HG03432 (cell line): ENCODE data around the gene CHERP.

Experiments used
- ATAC-seq: cut with Tn5 transposase; IDR thresholded peaks from one replicate; pipeline ENCODE4 v1.9.1; 2021; ENCODE audit warnings: mild to moderate bottlenecking, moderate library complexity; ENCODE audit not compliant: unreplicated experiment

Gene CHERP, protein sequence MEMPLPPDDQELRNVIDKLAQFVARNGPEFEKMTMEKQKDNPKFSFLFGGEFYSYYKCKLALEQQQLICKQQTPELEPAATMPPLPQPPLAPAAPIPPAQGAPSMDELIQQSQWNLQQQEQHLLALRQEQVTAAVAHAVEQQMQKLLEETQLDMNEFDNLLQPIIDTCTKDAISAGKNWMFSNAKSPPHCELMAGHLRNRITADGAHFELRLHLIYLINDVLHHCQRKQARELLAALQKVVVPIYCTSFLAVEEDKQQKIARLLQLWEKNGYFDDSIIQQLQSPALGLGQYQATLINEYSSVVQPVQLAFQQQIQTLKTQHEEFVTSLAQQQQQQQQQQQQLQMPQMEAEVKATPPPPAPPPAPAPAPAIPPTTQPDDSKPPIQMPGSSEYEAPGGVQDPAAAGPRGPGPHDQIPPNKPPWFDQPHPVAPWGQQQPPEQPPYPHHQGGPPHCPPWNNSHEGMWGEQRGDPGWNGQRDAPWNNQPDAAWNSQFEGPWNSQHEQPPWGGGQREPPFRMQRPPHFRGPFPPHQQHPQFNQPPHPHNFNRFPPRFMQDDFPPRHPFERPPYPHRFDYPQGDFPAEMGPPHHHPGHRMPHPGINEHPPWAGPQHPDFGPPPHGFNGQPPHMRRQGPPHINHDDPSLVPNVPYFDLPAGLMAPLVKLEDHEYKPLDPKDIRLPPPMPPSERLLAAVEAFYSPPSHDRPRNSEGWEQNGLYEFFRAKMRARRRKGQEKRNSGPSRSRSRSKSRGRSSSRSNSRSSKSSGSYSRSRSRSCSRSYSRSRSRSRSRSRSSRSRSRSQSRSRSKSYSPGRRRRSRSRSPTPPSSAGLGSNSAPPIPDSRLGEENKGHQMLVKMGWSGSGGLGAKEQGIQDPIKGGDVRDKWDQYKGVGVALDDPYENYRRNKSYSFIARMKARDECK

DNA sequence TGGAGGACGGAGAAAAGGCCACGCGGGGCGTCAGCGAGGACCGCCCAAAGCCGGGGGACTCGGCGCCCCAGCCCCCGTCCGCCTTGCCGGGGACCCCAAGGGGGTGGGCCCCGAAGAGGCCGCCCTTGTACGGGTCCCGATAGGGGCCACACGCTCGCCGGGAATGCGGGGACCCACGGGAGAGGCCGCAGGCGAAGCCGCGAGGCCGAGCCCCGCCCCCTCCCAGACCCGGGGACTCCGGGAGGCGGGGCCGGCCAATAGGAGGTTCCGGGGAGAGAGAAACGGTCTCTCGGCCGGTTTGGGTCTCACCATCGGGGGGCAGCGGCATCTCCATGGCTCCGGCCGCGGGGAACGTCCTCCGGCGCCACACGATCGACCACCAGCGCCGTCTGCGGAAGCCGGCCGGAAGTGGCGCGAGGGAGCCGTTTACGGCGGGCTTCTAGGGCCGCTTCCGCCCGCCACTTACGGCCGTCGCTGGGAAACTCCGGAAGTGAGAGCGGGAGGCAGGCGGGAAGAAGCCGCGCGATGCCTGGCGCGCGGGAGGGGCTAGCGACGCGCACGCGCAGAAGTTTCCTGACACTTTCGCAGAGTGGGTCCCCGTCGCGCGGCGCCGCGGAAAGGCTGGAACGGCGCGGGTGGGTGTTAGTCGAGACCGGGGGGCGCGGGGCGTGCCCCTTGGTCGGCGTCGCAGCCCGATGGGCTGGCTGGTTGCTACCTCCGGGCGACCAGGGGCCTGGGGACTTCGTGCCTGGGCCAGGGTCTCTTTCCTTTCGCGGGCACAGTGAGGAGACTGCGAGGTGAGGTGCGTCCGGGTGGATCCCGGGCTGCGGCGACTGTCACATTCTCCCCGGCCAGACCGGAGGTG is at the start of gene CHERP:
Gene CHERP, minus strand, starts transcription at position 393 of the 865 bp plus-strand sequence. Its CDS starts 59 bp downstream, at position 334.
- peak; percentile 77 for ATAC-seq

DNA sequence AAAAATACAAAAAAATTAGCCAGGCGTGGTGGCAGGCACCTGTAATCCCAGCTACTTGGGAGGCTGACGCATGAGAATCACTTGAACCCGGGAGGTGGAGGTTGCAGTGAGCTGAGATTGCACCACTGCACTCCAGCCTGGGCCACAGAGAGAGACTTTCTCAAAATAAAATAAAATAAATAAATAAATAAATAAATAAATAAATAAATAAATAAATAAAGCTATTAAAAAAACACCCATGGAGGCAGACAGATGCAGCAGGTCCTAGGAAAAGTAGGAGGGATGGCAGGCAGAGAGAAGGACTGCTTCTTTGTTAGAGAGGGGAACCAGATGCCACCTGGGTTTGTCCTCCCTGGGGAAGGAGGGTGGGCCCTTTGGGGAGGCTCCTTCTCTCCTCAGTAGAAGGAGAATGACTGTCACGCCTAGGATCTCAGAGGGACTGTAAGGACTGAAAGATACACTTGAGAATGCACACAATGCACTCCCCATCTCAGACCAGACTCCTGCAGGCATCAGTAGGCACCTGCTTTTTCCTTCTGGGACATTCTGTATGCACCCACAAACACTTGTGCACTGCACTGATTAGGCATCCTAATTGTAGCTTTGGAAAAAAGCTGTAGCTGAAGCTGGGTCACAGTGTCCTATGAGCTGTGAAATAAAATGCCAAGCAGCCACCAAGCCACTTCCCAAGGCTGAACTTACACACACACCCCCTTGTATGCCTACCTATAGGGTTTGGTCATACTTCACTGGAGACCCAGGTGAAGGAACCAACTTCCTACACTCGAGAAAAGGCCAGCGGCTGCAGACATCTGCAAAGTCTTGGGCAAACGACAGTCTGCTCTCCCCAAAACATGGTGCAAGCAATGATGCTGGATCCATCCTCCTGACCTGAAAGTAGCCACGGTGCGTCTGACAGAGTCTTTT is 48.9 kb upstream of the CHERP start:
- ATAC-seq, result no peak

DNA sequence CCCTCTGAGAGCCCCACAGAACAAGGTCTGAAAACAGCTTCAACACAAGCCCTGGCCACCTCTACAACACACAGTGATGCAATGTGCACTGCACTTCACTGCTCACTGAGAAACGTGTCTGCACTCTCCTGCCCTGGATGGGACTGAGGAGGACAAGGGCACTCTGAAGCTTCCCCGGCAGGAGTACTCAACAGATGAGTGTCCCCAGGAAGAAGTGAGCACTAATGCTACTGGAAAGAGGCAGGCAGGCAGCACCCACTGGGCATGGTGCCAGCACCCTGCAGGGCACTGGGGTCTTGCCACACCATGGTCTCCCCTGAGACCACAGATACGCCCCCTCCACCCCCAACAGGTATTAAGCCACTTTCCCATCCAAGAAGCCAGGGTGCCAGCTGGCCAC is 47.7 kb upstream of the CHERP start:
- no peak for ATAC-seq

DNA sequence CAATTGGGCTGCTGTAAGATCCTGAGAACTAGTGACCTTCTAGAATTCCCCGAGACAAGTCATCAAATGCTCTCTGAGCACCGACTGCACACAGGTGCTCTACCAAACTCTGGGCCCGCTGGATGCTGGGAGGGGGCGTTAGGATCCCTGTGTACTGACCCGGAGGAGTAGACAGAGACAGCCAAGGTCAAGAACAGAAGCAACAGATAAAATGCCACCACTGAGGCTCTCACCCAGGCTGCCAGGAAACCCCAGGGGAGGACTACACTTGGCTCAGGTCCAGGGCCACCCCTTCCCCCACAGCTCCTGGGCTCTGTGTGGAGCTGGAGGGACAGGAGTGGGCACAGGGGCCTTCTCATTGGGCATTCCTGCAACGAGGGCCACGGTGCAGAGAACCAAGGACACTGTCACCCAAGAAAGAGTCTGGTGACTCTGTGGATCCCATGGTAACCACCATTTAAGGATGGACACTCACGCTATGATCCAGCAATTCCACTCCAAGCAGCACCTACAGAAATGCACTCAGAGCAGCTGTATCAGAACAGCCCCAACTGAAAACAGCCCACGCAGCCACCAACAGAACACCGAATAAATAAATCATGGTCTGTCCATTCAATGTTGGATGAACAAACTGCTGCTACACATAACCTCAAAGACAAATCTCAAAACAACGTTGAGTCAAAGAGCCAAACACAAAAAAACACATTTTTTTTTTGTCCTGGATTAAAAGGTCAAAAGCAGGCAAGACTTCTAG is 46.8 kb upstream of the CHERP start:
- ATAC-seq, result peak; percentile 3

DNA sequence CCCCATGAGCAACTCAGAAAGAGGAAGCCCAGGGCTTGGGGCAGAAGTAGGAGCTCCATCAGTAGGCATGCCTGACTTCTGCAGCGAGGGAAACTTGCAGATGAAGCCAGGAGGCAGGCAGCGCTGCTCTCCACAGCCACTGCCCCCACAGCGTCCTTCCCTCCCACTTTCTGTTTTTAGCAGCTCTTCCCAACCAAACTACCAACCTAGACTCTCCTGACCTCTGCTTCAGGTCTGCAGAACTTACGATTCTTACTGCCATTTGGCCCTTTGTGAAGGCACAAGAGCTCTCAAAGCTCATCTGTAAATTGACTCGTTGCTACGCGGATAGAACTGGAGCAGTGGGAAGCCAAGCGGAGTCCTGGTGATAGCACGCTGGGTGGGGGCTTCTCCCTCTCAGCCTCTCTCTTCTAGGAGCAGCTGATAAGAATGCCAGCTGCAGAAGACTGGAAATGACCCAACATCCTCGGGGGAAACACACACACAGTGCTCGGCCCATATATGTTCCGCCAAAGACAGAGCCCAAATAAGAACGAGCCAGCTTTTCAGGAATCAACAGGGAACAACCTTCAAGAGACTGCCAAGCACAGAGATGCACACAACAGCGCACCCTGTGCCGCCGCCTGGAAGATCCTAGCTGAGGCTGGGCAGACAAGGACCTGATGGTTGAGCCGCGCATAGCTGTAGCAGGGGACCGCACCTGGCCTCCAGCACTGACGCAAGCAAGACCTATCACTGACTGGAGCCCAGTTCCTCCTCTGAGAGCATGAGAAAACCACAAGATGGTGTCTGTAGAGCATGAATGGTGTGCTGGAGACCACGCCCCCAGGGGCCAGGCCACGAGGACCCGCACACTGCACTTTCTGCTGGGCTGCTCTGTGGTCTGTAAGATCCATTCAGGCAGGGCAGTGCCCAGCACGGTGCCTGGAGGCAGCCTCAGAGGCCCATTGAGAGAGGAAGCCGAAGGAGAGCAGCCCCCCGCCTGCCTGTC is 45.9 kb upstream of the CHERP start:
- ATAC-seq, result peak; percentile 36

DNA sequence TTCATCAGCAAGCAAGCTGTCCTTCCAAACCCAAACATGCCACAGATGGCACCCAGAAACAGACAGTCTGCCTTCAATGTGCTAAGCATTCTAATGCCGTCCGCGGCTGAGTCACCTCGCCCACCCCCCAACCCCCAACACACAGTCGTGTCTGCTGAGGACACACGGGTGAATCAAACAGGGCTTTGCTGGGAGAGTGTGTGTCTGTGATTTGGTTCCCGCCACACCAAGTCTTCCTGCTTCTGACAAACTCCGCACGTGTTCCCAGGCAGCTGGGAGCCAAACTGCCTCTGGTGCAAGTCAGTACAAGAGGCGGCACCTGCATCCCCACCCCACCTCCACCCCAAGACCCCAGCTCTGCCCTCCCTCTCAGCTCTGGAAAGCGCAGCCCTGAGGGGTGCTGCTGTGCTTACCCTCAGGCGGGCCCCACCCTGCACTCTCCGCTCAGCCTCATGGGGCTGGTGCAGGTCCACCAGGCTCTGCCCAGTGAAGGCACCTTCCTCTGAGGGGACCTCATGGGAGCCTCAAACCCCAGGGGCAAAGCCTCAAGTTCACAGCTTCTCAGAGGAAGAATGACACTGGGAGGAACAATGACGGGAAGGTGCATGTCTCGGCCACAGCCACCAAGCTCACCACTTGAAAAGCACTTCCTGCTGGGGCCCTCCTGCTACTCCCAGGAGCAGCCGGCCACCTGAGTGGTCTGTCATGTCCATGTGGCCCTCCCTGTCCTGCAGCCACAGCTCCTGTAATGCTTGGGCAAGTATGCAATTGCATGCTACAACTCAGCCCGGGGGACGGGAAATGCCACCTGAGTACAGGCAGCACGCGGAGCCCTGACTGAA is 45.0 kb upstream of the CHERP start:
- ATAC-seq, result no peak

DNA sequence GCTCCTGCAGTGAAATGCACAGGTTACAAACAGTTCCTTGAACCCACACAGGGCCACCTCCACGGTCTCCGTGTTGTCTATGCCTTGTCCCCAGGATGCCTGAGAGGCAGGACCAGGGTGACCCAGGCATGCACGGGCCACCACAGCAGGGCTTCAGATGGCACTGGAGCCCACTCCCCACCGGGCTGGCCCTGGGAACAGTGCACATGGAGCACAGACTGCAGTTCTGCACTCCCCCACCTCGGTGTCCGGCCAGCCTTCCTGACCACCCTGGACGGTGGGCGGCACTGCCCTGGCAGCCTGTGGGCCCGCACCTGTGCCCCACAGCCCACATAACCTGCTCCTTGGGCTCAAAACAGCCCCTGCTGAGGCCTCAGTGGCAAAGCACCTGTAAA is 44.2 kb upstream of the CHERP start:
- ATAC-seq, result no peak

DNA sequence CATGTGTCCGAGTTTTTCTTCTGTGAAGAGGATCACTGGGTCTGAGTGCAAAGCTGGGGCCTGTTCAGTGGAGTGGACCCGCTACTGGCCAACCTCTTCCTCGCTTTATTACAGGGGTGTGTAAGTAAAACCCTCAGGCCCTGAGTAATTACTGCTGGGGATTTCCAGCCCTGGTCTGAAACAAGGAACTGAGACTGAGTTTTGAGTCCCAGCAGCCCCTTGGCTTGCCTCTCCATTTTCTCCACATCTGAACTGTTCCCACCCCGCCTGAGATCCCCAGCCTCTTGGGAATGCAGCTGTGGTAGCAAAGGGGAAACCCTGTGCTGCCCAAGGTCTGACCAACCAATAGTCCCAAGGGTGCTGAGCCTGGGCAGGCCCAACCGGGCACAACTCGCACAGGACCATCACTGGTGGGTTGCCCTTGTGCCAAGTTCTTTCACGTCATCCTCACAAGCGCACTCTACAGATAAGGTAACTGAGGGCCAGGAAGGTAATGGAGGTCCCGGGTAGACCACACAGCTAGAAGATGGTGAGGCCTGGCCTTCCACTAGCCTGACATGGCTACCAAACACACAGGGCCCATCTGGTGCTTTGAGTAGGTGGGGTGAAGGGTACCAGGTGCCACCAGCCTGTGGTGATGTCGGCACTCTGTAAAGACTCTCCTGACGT is 43.7 kb upstream of the CHERP start:
- ATAC-seq, result peak; percentile 25

DNA sequence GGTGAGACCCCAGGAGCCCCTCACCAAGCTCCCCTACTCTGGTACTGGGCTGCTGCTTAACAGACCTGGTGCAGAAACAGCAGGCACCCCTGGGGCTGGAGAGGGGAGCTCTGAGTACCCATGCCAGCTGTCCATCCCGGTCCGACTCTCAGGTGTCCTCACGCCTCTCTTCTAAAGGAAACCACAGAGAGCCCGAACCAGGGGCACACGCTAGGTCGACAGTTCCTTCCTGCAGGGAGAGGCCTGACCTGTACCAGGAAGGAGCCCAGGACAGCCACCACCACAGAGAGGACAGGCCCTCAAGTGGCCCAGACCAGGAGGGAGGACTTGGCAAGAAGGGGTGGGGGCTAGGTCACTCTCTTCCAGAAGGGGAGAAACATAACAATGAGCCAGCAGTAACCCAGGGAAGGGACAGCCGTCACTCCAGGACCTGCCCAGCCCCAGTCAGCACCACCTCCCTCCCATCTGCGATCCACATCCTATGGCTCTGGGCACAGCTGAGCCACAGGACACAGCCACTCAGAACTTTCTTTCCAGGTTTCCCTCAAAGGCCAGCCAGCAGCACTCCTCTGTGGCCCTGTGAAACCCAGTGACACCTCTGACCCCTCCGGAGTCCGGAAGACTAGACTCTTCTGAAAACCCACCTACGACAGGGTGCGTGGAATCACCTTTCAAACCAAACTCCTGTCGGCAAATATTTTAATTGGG is 43.0 kb upstream of the CHERP start:
- no peak for ATAC-seq

DNA sequence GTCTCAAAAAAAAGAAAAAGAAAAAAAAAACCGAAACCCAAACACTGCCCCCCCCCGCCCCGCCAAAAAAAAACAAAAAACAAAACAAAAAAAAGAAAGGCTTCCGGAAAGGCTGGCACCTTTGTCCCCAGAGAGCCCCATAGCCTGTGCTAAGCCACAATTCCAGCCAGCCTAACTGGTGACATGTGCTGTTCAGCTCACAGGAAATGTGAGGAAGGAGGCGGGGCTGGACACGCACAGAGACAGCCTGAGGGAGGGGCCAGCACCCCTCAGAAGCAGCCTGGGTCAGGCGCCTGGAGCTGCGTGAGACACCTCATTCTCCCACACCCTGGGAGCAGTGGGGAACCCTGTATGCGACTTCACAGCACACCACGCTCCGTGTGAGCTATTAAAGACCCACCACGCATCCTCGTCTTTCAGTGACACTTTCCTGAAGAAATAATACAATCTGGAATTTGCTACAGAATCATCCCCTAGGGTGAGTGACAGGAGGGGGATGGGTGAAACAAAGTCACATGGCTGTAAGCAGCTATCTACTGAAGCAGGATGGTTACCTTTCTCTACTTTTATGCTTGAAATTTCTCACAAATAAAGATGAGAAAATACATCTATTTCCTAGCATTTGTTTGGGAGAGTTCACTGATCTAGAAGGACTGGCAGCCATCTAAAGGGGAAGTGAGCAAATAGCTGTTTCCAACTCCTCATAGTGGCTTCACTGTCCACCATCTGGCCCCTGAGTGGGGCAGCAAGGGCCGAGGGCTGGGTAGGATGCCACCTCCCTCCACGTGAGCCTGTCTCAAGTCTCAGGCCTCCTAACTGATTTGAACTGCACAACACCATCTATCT is 42.2 kb upstream of the CHERP start:
- ATAC-seq, result peak; percentile 49

DNA sequence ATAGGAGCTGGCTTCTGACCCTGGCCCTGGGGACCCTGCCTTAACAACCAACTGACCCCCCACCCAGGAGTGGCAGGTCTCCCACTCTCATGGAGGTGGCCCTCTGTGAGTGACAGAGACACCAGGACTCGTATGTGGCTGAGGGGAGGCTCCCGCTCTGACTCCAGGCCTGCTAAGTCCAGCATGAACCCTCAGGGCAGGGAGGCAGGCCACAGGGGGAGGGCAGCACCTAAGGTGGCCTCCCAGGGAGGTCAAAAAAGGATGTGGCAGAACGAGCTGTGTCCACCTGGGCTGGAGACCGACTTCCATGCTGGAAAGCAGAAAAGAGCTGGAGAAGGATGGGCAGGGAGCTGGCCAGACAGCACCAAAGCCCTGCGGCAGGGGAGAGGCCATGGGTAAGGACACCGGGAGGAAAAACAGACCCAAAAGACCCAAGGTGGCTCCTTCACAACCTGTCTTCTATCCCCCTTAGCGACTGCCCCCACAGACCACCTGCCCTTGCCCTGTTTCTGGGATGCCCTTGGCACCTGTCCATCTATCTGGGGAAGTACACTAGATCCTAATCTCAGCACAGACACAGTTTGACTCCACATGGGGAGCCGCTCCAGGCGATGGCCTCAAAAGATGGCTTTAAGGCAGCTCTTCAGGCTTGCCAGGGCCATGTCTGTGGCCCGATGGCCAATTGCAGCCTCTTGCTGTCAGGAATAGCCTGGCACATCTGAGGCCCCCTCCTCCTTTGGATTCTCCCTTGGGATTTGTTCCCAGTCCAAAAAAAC is 40.4 kb upstream of the CHERP start:
- no peak for ATAC-seq

DNA sequence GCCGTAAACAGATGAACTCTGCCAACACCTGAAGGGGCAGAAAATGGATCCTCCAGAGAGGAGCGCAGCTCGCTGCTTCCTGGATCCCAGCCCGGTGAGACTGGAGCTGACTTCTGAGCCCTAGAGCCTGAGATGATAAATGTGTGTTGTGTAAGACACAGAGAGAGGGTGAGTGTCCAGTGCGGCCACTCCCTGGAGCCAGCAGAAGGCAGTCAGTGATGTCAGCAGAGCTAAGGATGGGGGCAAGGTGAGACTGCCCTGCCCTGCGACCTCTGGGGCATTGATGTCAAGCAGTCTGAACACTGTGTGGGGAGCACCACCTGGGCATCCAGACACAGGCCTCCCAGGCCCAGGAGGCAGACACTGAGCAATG is 39.7 kb upstream of the CHERP start:
- ATAC-seq, result no peak

DNA sequence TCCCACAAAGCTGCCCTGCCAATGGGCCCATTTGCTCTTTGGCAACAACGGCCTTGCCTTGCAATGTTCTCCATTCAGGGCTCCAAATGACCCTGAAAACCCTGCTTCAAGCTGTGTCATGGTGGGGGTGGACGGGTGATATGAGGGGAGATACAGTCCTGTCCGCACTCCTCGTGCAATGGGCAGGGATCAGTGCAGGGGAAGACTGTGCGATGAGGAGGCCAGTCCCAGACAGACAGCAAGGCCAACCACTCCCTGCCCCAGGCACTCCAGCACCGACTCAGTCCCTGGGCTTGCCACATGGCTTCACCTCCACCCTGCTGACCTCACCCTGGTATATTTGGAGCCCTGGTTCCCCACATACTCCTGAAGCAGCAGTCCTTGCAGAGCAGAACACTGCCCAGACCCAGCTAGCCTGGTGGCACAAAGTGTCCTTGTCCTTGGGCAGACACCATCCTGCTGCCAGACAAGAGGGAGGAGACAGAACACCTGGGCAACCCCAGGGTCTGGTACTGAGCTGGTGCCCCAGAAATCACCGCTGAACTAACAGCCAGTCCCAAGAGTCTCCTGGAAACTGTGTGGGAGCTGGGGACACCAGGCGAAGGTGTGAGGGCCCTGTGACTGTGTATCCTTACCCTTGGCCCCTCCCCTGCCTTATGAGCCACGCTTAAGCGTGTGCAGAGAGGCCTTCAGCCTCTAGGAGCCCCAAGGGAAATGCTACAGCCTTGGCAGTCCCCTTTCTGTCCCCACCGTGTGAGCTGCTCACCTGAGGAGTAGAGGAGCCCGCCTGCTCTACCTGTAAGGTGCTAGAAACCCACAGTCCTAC is 39.1 kb upstream of the CHERP start:
- ATAC-seq, result no peak
